NCI-H2029 treated with DMSO at 0.1 percent for 48 hours (cell line): Measurements from ENCODE around the gene ASTL.
A peak's percentile ranks its signal among the peaks of the same experiment; 100 is the strongest.
"Not testable (repeated sequence)": the region's sequence is repeated elsewhere in the genome, so short reads cannot be mapped to it uniquely, and the experiment has no call there.

ENCODE experiments used
- DNase-seq: peaks from one replicate; lab custom pipeline; 2025; lab: John Stamatoyannopoulos, UW

The ASTL gene

GRCh38 chr2:96098900-96099590 is 39.3 kb downstream of the ASTL start:
- DNase-seq, result no peak

GRCh38 chr2:96097951-96098823 is 40.1 kb downstream of the ASTL start:
- no peak for DNase-seq

GRCh38 chr2:96097441-96097840 is 40.9 kb downstream of the ASTL start:
- no peak for DNase-seq

- DNase-seq, result peak; percentile 70
Observed at GRCh38 chr2:96095116-96095636, 43.1 kb downstream of the ASTL start.

- DNase-seq, result no peak
Observed at GRCh38 chr2:96093528-96093927, 44.8 kb downstream of the ASTL start.

GRCh38 chr2:96092951-96093350 is 45.4 kb downstream of the ASTL start:
- no peak for DNase-seq

- no peak for DNase-seq
Observed at GRCh38 chr2:96092573-96092877, 45.8 kb downstream of the ASTL start.

- DNase-seq, result no peak
Observed at GRCh38 chr2:96091711-96092572, 46.4 kb downstream of the ASTL start.

- DNase-seq, result no peak
Observed at GRCh38 chr2:96091141-96091710, 47.1 kb downstream of the ASTL start.

GRCh38 chr2:96090196-96090926 is 47.9 kb downstream of the ASTL start:
- DNase-seq, result no peak

GRCh38 chr2:96089356-96090195 is 48.7 kb downstream of the ASTL start:
- no peak for DNase-seq

- peak; percentile 37 for DNase-seq
Observed at GRCh38 chr2:96088340-96089335, 49.7 kb downstream of the ASTL start.

- DNase-seq, result no peak
Observed at GRCh38 chr2:96087130-96087529, 51.2 kb downstream of the ASTL start.

- DNase-seq, result no peak
Observed at GRCh38 chr2:96085541-96086355, 52.6 kb downstream of the ASTL start.

GRCh38 chr2:96084858-96085518 is 53.3 kb downstream of the ASTL start:
- DNase-seq, result not testable (repeated sequence)

- DNase-seq, result no peak
Observed at GRCh38 chr2:96083989-96084857, 54.1 kb downstream of the ASTL start.
